Prostate gland (tissue), 2 donors: ENCODE data around the gene METTL1. TPM values are rescaled to one million over a fixed set of nuclear protein-coding genes. Genes with fewer than 3 reads are reported as not detected.
"Not testable (repeated sequence)": the region's sequence is repeated elsewhere in the genome, so short reads cannot be mapped to it uniquely, and the experiment has no call there.

Experiments used
- DNase-seq: peaks from one replicate; pipeline ENCODE4 v3.0.0-alpha.2; 2019; ENCODE audit warnings: low spot score
- H3K27ac ChIP-seq, 2 donors: fragments of 200-600 bp; sonication (generic); 2 replicates each; pipeline ENCODE4 v1.5.1; 2017 to 2019
- H3K27me3 ChIP-seq: fragments of 200-600 bp; sonication (generic); replicated peaks from 2 replicates; pipeline ENCODE4 v1.5.1; 2019; ENCODE audit not compliant: insufficient read depth
- H3K36me3 ChIP-seq, 2 donors: fragments of 200-600 bp; sonication (generic); 1 replicate in 1 of 2; 2 replicates in 1 of 2; pipeline versions ENCODE4 v1.5.1 to v1.8.1; 2017 to 2019
- H3K4me1 ChIP-seq: fragments of 200-600 bp; sonication (generic); replicated peaks from 2 replicates; pipeline ENCODE4 v1.5.1; 2019
- H3K4me3 ChIP-seq, 2 donors: fragments of 200-600 bp; sonication (generic); 2 replicates each; pipeline ENCODE4 v1.5.1; 2017 to 2019
- H3K9me3 ChIP-seq: fragments of 200-600 bp; sonication (generic); 2 replicates; pipeline ENCODE4 v1.5.1; 2017
- CTCF ChIP-seq, 4 experiments: fragments of 200-600 bp in 2 of 4; fragments of 450-650 bp in 2 of 4; sonication (generic) in 2 of 4; IDR thresholded peaks; 1 replicate in 3 of 4; 2 replicates in 1 of 4; pipeline ENCODE4 v1.5.1; 2016 to 2019; ENCODE audit warnings: antibody characterized with exemption in 4 of 4, mild to moderate bottlenecking in 2 of 4, moderate library complexity in 2 of 4
- POLR2A ChIP-seq: fragments of 450-650 bp; IDR thresholded peaks from one replicate; pipeline ENCODE4 v1.6.1; 2016; ENCODE audit warnings: antibody characterized with exemption, mild to moderate bottlenecking
- POLR2AphosphoS5 ChIP-seq: sonication (generic); formaldehyde crosslinking; IDR thresholded peaks from one replicate; pipeline ENCODE4 v1.6.1; 2017; ENCODE audit warnings: antibody characterized with exemption
- WGBS: methylation state at CpG from one replicate; pipeline ENCODE4 v1.1.5; 2018; 5-methylcytosine and 5-hydroxymethylcytosine counted together
- intact Hi-C: fragments of 100-400 bp; cut with DNase I; formaldehyde crosslinking; loops from one replicate; pipeline ENCODE4 v1.14.2; 2022
- total RNA-seq, 2 donors: library from RNA; depleted of rRNA; stranded (reverse); fragments of >200 nt; gene quantifications; one replicate each; pipeline ENCODE4 v1.1.0, GENCODE V29; 2016

Gene METTL1
- total RNA-seq, 2 donors from 2014 or later: 4.9 to 14.3 TPM

GRCh38 chr12:57777367-57777766 lies 5.5 kb upstream of the METTL1 start:
- Histone ChIP-seq H3K27ac (no peak overlapping the region), H3K4me1 (no peaks in the 10 kb centered on the region), H3K9me3 (no peaks in the 10 kb centered on the region), H3K4me3 (no peak overlapping the region), H3K36me3 (no peaks in the 10 kb centered on the region), H3K27me3 (no peaks in the 10 kb centered on the region)
- TF ChIP-seq POLR2A (no peak), CTCF (IDR thresholded peaks at IDR 0.05) (no peak), POLR2AphosphoS5 (no peak)
- 88% methylated on average over 7 of the region's 7 CpGs for WGBS
- DNase-seq: no peak
- intact Hi-C loops: no loop called here

DNA sequence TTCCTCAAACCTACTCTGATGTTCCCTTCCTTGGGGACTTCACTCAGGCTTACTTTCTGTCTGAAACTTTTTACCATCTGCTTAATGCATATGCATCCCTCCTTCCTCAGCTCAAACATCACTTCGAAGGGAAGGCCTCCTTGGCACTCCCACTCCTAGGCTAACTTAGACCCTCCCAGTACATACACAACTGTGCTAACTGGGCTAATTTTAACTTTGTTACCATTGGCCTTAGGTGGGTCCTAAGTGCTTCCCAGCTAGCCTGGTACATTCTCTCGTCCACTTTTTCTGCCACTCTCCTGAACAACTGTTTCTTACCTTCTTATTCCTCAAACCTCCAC lies 4.3 kb upstream of the METTL1 start:
- no peaks in the 10 kb centered on the region for H3K27me3 ChIP-seq
- 83% methylated on average over 2 of the region's 2 CpGs for WGBS

GRCh38 chr12:57775563-57776246 lies 3.8 kb upstream of the METTL1 start:
- no peak overlapping the region for H3K27ac ChIP-seq
- 81% methylated on average over 4 of the region's 4 CpGs for WGBS
- peaks cover 5% of the 10 kb centered on the region for H3K4me1 ChIP-seq
- no peaks in the 10 kb centered on the region for H3K36me3 ChIP-seq
- TF ChIP-seq POLR2AphosphoS5: no peak
- TF ChIP-seq POLR2A: no peak
- TF ChIP-seq CTCF (IDR thresholded peaks at IDR 0.05): no peak
- H3K9me3 ChIP-seq: no peaks in the 10 kb centered on the region
- DNase-seq: no peak
- intact Hi-C loops: no loop called here
- no peak overlapping the region for H3K4me3 ChIP-seq
- H3K27me3 ChIP-seq: no peaks in the 10 kb centered on the region

More for the DNA sequence above, 4.3 kb upstream of the METTL1 start:
- DNase-seq: no peak
- H3K4me1 ChIP-seq: peaks cover 4% of the 10 kb centered on the region
- TF ChIP-seq CTCF (IDR thresholded peaks at IDR 0.05) (no peak), POLR2A (no peak), POLR2AphosphoS5 (no peak)
- H3K36me3 ChIP-seq: no peaks in the 10 kb centered on the region
- H3K4me3 ChIP-seq: no peak overlapping the region
- intact Hi-C loops: no loop called here
- H3K9me3 ChIP-seq: no peaks in the 10 kb centered on the region
- no peak overlapping the region for H3K27ac ChIP-seq

DNA sequence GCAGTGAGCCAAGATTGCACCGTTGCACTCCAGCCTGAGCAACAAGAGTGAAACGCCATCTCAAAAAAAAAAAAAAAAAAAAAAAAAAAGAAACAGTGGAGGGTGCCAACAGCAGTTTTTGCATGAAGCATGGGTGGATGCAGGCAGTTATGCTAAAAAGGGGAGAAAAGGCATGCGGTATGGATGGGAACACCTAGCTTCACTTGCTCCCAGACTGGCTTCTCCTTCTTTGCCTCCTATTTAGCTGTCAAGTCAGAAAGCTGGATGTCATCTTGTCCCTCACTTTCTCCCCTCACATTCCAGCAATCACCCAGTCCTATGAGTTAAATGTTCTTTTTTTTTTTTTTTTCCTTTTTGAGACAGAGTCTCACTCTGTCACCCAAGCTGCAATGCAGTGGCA lies 3.1 kb upstream of the METTL1 start:
- H3K36me3 ChIP-seq: no peaks in the 10 kb centered on the region
- H3K9me3 ChIP-seq: no peaks in the 10 kb centered on the region
- H3K4me1 ChIP-seq: peaks cover 5% of the 10 kb centered on the region
- no peaks in the 10 kb centered on the region for H3K27me3 ChIP-seq
- TF ChIP-seq POLR2A: no peak
- TF ChIP-seq CTCF (IDR thresholded peaks at IDR 0.05): no peak
- TF ChIP-seq POLR2AphosphoS5: no peak
- intact Hi-C loops: no loop called here
- H3K4me3 ChIP-seq: no peak overlapping the region
- WGBS: 77% methylated on average over 3 of the region's 3 CpGs
- no peak for DNase-seq
- no peak overlapping the region for H3K27ac ChIP-seq

DNA sequence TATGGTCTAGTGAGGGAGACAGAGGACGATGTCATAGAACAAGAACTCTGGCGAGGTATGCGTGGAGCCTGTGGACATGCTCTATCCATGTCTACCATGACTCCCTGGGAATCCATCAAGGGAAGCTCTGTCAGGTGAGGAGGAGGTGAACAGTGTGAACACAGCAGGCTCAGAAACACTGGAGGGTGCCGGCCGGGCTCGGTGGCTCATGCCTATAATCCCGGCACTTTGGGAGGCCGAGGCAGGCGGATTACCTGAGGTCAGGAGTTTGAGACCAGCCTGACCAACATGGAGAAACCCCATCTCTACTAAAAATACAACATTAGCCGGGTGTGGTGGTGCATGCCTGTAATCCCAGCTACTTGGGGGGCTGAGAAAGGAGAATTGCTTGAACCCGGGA lies 2.7 kb upstream of the METTL1 start:
- H3K4me1 ChIP-seq, H3K27ac ChIP-seq, DNase-seq, H3K9me3 ChIP-seq, H3K4me3 ChIP-seq, H3K36me3 ChIP-seq, intact Hi-C loops, H3K27me3 ChIP-seq: not testable (repeated sequence)
- 89% methylated on average over 11 of the region's 11 CpGs for WGBS
